Spleen (tissue), 7 donors: Measurements from ENCODE around the gene RNF114.

Source experiments
- CTCF ChIP-seq, 11 experiments: fragments of 200-600 bp in 7 of 11; fragments of 450-650 bp in 4 of 11; sonication (generic) in 4 of 11; IDR thresholded peaks in 8 of 11; conservative IDR thresholded peaks in 3 of 11; 1 replicate in 7 of 11; 2 replicates in 4 of 11; pipeline versions ENCODE4 v1.4.0 to v1.8.0; 2016 to 2021; ENCODE audit warnings: antibody characterized with exemption in 11 of 11, inconsistent platforms in 4 of 11, mild to moderate bottlenecking in 1 of 11
- POLR2A ChIP-seq, 3 donors: fragments of 450-650 bp; IDR thresholded peaks; one replicate each; pipeline ENCODE4 v1.5.1; 2017; ENCODE audit warnings: antibody characterized with exemption in 3 of 3, mild to moderate bottlenecking in 1 of 3
- donor health status: DM: no; HTN: no; CAD: no; lungs with moderate emphysema.
- donor health status: DM: no; HTN: no; CAD: no.
- donor health status: DM: no; HTN: no; CAD: no.

DNA sequence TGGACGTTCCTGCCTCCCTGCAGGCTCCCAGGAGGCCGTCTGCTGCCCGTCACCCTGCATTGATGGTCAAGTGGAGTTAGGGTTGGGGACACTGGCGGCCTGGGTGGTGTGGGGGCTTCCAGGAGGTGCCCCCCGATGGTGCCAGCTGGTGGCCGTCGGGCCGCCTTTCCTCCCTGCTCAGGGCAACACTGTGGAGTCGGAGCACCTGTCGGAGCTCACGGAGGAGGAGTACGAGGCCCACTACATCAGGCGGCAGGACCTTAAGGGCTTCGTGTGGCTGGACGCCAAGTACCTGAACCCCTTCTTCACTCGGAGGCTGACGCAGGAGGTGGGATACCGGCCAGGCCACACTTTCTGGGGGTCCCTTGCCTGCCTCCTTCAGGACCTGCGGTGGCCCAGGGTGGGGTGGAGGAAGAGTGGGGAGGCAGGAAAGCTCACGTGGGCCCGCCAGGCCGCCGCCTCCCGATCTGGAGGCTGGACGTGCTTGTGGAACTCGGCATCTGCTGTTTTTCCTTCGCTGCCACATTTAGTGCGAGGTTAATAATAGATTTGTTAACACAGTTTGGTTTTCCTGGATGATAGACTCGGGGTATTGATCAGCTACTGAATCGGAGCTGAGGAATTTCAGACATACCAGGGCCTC is 49.5 kb upstream of the RNF114 start:
- TF ChIP-seq CTCF (IDR thresholded peaks at IDR 0.05 in 8 of 11, conservative IDR thresholded peaks at IDR 0.05 in 3 of 11) = no peak
- TF ChIP-seq POLR2A (IDR thresholded peaks at IDR 0.05) = no peak
